ENCODE results near the gene NPW.

The NPW gene

DNA sequence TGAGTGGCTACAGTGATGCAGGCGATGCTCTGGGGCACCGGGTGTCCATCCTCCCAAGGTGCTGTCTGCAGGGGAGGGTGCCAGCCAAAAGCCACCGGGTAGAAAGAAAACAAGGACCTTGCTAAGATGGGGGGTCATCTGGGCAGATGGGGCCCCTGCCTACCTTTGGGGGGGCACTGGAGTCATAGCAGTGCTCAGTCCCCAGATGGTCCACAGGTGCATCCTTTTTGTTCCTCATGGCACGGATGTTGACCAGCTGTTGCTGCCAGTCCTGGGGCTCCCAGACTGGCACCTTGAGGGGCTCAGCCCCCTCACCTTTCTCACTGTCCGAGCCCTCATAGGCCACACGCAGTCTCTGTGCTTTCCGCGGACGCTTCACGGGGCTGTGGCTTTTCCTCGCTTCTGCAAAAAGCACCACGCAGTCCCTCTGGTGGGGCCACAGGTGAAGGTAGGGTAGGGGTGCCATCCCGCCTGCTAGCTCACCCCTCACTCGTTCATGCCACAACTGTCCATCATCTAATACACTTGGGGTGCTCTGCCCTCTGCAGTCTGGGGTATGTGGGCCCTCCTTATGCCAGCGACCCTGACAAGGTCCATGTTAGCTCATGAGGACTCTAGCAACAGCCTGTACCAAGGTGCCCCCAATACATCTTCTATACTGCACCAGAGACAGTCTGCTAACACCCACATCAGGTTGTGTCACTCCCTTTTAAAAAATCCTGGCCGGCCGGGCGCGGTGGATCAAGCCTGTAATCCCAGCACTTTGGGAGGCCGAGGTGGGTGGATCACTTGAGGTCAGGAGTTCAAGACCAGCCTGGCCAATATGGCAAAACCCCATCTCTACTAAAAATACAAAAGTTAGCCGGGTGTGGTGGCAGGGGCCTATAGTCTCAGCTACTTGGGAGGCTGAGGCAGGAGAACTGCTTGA lies 26.6 kb downstream of the NPW start:
- no peak for TF ChIP-seq CTCF (IDR thresholded peaks at IDR 0.05)
- Histone ChIP-seq H3K36me3 (peaks cover 13% of the 10 kb centered on the region), H3K4me3 (ENCODE audit: low read depth in 1 of 2, low read length in 1 of 2) (no peak overlapping the region), H3K27me3 (peaks cover 14% of the 10 kb centered on the region), H3K4me1 (ENCODE audit: control insufficient read depth in 1 of 2, insufficient read depth in 1 of 2, low read depth in 1 of 2, low read length in 1 of 2) (peaks cover 13 to 17% of the 10 kb centered on the region in 2 experiments), H3K9me3 (no peaks in the 10 kb centered on the region), H3K27ac (no peak overlapping the region)

DNA sequence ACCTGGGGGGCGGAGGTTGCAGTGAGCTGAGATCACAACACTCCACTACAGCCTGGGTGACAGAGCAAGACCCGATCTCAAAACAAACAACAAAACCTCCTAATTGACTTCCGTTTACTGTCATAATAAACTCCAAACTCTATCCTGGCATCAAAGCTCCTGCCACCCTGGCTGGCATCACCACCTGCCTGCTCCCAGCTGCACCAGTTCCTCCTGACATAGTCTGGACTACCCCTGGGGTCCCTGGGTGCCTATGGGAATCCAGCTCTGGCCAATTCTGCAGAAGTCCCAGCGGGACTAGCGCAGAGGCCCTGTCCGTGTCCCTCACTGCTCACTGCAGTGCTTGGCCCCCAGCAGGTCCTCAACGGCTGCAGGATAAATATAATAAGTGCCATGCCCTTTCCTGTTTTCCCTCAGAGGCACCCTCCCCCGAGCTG lies 27.3 kb downstream of the NPW start:
- H3K4me3 ChIP-seq (ENCODE audit: low read depth in 1 of 2, low read length in 1 of 2) = peak overlapping the region; percentile 86 to 89
- H3K9me3 ChIP-seq = no peaks in the 10 kb centered on the region
- no peak overlapping the region for H3K27ac ChIP-seq
- peaks cover 13 to 17% of the 10 kb centered on the region in 2 experiments for H3K4me1 ChIP-seq (ENCODE audit: control insufficient read depth in 1 of 2, insufficient read depth in 1 of 2, low read depth in 1 of 2, low read length in 1 of 2)
- no peak for TF ChIP-seq CTCF (IDR thresholded peaks at IDR 0.05)
- H3K27me3 ChIP-seq = peaks cover 14% of the 10 kb centered on the region
- peaks cover 19% of the 10 kb centered on the region for H3K36me3 ChIP-seq

GRCh38 chr16:2047330-2048115 lies 27.9 kb downstream of the NPW start, which contains the start of the genes NTHL1 and TSC2:
TSS of gene NTHL1 (minus strand) at chr16:2047834. CDS start at chr16:2047823, 11 bp downstream.
TSS of gene TSC2 (plus strand) at chr16:2047985. CDS start at chr16:2048616, 631 bp downstream.
- peaks cover 14% of the 10 kb centered on the region for H3K27me3 ChIP-seq
- peak within 1 kb of the TSS; percentile 66 for H3K27ac ChIP-seq
- peaks cover 25% of the 10 kb centered on the region for H3K36me3 ChIP-seq
- peak; percentile 77 for TF ChIP-seq CTCF (IDR thresholded peaks at IDR 0.05)
- peaks cover 13 to 17% of the 10 kb centered on the region in 2 experiments for H3K4me1 ChIP-seq (ENCODE audit: control insufficient read depth in 1 of 2, insufficient read depth in 1 of 2, low read depth in 1 of 2, low read length in 1 of 2)
- peak within 1 kb of the TSS; percentile 86 to 89 for H3K4me3 ChIP-seq (ENCODE audit: low read depth in 1 of 2, low read length in 1 of 2)
- no peaks in the 10 kb centered on the region for H3K9me3 ChIP-seq

DNA sequence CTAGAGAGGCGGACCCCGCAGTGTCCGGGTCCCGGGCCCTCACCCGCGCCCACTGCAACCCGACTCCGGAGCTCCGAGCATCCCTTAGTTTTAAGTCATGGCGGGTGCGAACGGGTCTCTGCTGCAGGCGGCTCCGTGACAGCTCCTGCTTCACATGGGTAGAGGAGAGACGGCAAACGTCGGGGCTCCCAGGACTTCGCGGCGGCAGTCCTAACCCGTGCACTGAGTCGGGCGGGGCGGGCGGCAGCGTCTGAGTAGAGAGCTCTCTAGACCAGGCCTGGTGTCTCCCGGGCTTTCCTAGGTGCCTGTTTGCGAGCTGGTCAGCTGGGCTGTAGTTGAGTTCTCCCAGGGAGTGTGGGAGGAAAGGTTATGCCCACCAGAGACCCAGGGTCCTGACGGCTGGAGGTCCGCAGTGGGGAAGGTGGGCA lies 28.5 kb downstream of the NPW start:
- H3K9me3 ChIP-seq = no peaks in the 10 kb centered on the region
- peak overlapping the region; percentile 66 for H3K27ac ChIP-seq
- H3K4me1 ChIP-seq (ENCODE audit: control insufficient read depth in 1 of 2, insufficient read depth in 1 of 2, low read depth in 1 of 2, low read length in 1 of 2) = peaks cover 13 to 17% of the 10 kb centered on the region in 2 experiments
- TF ChIP-seq CTCF (IDR thresholded peaks at IDR 0.05) = no peak
- peak overlapping the region; percentile 86 to 89 for H3K4me3 ChIP-seq (ENCODE audit: low read depth in 1 of 2, low read length in 1 of 2)
- H3K27me3 ChIP-seq = peaks cover 14% of the 10 kb centered on the region
- peaks cover 32% of the 10 kb centered on the region for H3K36me3 ChIP-seq

DNA sequence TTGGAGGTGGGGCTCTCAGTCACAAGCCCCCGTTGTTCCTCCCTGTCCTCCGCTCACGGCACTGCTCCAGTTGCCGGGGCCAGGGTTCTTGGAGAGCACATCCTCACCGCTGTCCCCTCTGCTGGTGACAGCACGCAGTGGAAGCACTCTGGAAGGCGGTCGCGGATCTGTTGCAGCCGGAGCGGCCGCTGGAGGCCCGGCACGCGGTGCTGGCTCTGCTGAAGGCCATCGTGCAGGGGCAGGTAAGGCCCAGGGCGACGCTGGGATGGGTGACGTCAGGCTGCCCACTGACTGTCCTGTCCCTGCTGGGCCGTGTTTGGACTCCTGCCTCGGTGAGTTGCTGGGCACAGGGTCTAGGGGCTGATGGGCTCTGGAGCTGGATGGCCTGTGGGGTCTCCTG lies 33.6 kb downstream of the NPW start:
- Histone ChIP-seq H3K27me3 (no peaks in the 10 kb centered on the region), H3K9me3 (no peaks in the 10 kb centered on the region), H3K4me3 (ENCODE audit: low read depth in 1 of 2, low read length in 1 of 2) (no peak overlapping the region), H3K27ac (no peak overlapping the region), H3K36me3 (peaks cover 79% of the 10 kb centered on the region), H3K4me1 (ENCODE audit: control insufficient read depth in 1 of 2, insufficient read depth in 1 of 2, low read depth in 1 of 2, low read length in 1 of 2) (peaks cover 6 to 8% of the 10 kb centered on the region in 2 experiments)
- TF ChIP-seq CTCF (IDR thresholded peaks at IDR 0.05) = no peak

Data from neutrophil (primary cell).